Gastrocnemius medialis (tissue), 4 donors: ENCODE results near the gene NRL. TPM values are rescaled to one million over a fixed set of nuclear protein-coding genes. Genes with fewer than 3 reads are reported as not detected.

ENCODE experiments used
- ATAC-seq, 2 donors: fragments of 150-250 bp; one replicate each; pipeline ENCODE4 v1.9.1; 2016
- DNase-seq, 2 donors: peaks; one replicate each; pipeline ENCODE4 v3.0.0-alpha.2; 2019
- H3K27ac ChIP-seq, 4 donors: fragments of 200-600 bp; sonication (generic); 1 replicate in 1 of 4; 2 replicates in 3 of 4; pipeline ENCODE4 v1.5.1; 2016 to 2018; ENCODE audit warnings: mild to moderate bottlenecking in 2 of 4, moderate library complexity in 1 of 4
- H3K27me3 ChIP-seq, 3 donors: fragments of 200-600 bp; sonication (generic) in 2 of 3; 1 replicate in 1 of 3; 2 replicates in 2 of 3; pipeline versions ENCODE4 v1.5.1 to v1.6.0; 2016 to 2019; ENCODE audit warnings: mild to moderate bottlenecking in 1 of 3, moderate library complexity in 1 of 3
- H3K36me3 ChIP-seq, 2 donors: fragments of 200-600 bp; sonication (generic) in 1 of 2; one replicate each; pipeline ENCODE4 v1.5.1; 2017 to 2018
- H3K4me1 ChIP-seq, 2 donors: fragments of 200-600 bp; sonication (generic) in 1 of 2; one replicate each; pipeline ENCODE4 v1.5.1; 2016 to 2017; ENCODE audit warnings: mild to moderate bottlenecking in 2 of 2
- H3K4me3 ChIP-seq, 4 donors: fragments of 200-600 bp; sonication (generic) in 3 of 4; 1 replicate in 1 of 4; 2 replicates in 3 of 4; pipeline ENCODE4 v1.5.1; 2016 to 2019; ENCODE audit warnings: mild to moderate bottlenecking in 2 of 4
- H3K9me3 ChIP-seq, 3 donors: fragments of 200-600 bp; sonication (generic) in 2 of 3; 1 replicate in 1 of 3; 2 replicates in 2 of 3; pipeline ENCODE4 v1.5.1; 2016 to 2019
- CTCF ChIP-seq, 5 experiments: fragments of 450-650 bp in 3 of 5; fragments of 200-600 bp in 2 of 5; sonication (generic) in 2 of 5; IDR thresholded peaks in 4 of 5; conservative IDR thresholded peaks in 1 of 5; 1 replicate in 4 of 5; 2 replicates in 1 of 5; pipeline ENCODE4 v1.5.1; 2016 to 2019; ENCODE audit warnings: antibody characterized with exemption in 5 of 5, mild to moderate bottlenecking in 3 of 5, moderate library complexity in 3 of 5
- POLR2A ChIP-seq, 2 donors: fragments of 450-650 bp; IDR thresholded peaks; one replicate each; pipeline ENCODE4 v1.6.1; 2017; ENCODE audit warnings: antibody characterized with exemption in 2 of 2, mild to moderate bottlenecking in 2 of 2, moderate library complexity in 2 of 2
- in situ Hi-C, 4 donors: fragments of 200-750 bp; cut with MboI; loops; one replicate each; pipeline versions ENCODE4 v1.15.0 to v1.8.0; 2017; ENCODE audit warnings: low sequenced_read_pairs in 4 of 4
- intact Hi-C: fragments of 100-400 bp; cut with DNase I; formaldehyde crosslinking; loops from one replicate; pipeline ENCODE4 v1.15.1; 2023; ENCODE audit warnings: low total_unique reads
- total RNA-seq, 4 donors: library from RNA; depleted of rRNA; stranded (reverse); fragments of >200 nt; gene quantifications; one replicate each; pipeline versions ENCODE4 v1.1.0 to v1.2.3, GENCODE V29; 2016

Gene NRL
- total RNA-seq, 4 donors from 2014 or later, result 0.82 to 4.5 (median 2.4) TPM

GRCh38 chr14:24098229-24098926 lies 16.4 kb downstream of the NRL start:
- ATAC-seq, result no peak
- no peak for TF ChIP-seq CTCF (IDR thresholded peaks at IDR 0.05 in 4 of 5, conservative IDR thresholded peaks at IDR 0.05 in 1 of 5)
- TF ChIP-seq POLR2A (IDR thresholded peaks at IDR 0.05), result no peak
- no peaks in the 10 kb centered on the region for H3K36me3 ChIP-seq
- DNase-seq, result no peak
- H3K9me3 ChIP-seq, result no peaks in the 10 kb centered on the region
- in situ Hi-C loops, result no loop called here
- H3K27ac ChIP-seq, result no peak overlapping the region
- H3K27me3 ChIP-seq, result no peaks in the 10 kb centered on the region
- peaks cover 10 to 13% of the 10 kb centered on the region in 2 donors for H3K4me1 ChIP-seq
- H3K4me3 ChIP-seq, result no peak overlapping the region
- intact Hi-C loops, result no loop called here

- H3K4me1 ChIP-seq, result peaks cover 10 to 14% of the 10 kb centered on the region in 2 donors
- TF ChIP-seq CTCF (IDR thresholded peaks at IDR 0.05 in 4 of 5, conservative IDR thresholded peaks at IDR 0.05 in 1 of 5), result no peak
- no peaks in the 10 kb centered on the region for H3K9me3 ChIP-seq
- intact Hi-C loops (no loop called here), in situ Hi-C loops (no loop called here)
- DNase-seq (no peak), ATAC-seq (no peak)
- H3K36me3 ChIP-seq, result no peaks in the 10 kb centered on the region
- no peak overlapping the region for H3K27ac ChIP-seq
- H3K4me3 ChIP-seq, result no peak overlapping the region
- H3K27me3 ChIP-seq, result no peaks in the 10 kb centered on the region
Observed at GRCh38 chr14:24096545-24097181, 18.1 kb downstream of the NRL start.

GRCh38 chr14:24095271-24096068 lies 19.3 kb downstream of the NRL start:
- peak overlapping the region; percentile 83 to 88 (median 88) for H3K27ac ChIP-seq
- H3K9me3 ChIP-seq, result no peaks in the 10 kb centered on the region
- H3K36me3 ChIP-seq, result no peaks in the 10 kb centered on the region
- intact Hi-C loops, result loop anchor here (2.0 kb wide), 2 partner anchors 19 to 65 kb away; partner anchors contain the start of genes DCAF11, IRF9 and NRL
- peak overlapping the region; percentile 75 to 97 (median 90) for H3K4me3 ChIP-seq
- H3K27me3 ChIP-seq, result no peaks in the 10 kb centered on the region
- in situ Hi-C loops, result no loop called here
- peaks cover 10 to 14% of the 10 kb centered on the region in 2 donors for H3K4me1 ChIP-seq
- TF ChIP-seq POLR2A (IDR thresholded peaks at IDR 0.05) (no peak), CTCF (IDR thresholded peaks at IDR 0.05 in 4 of 5, conservative IDR thresholded peaks at IDR 0.05 in 1 of 5) (no peak)
- ATAC-seq (no peak), DNase-seq (peak in 1 of 2 donors; percentile 37)

- Histone ChIP-seq H3K36me3 (no peaks in the 10 kb centered on the region), H3K4me3 (peak overlapping the region; percentile 75 to 97 (median 90)), H3K27ac (peak overlapping the region; percentile 83 to 88 (median 88)), H3K27me3 (no peaks in the 10 kb centered on the region), H3K9me3 (no peaks in the 10 kb centered on the region), H3K4me1 (peaks cover 10 to 14% of the 10 kb centered on the region in 2 donors)
- in situ Hi-C loops, result loop anchor here in 1 of 4 donors (5.0 kb wide), 1 partner anchor 38 kb away; no protein-coding TSS in a partner anchor
- intact Hi-C loops, result loop anchor here (2.0 kb wide), 2 partner anchors 20 to 66 kb away; partner anchors contain the start of genes DCAF11, IRF9 and NRL
- no peak for ATAC-seq
- TF ChIP-seq POLR2A (IDR thresholded peaks at IDR 0.05) (no peak), CTCF (IDR thresholded peaks at IDR 0.05 in 4 of 5, conservative IDR thresholded peaks at IDR 0.05 in 1 of 5) (no peak)
- no peak for DNase-seq
Observed at GRCh38 chr14:24094841-24095270, 19.9 kb downstream of the NRL start.
